Fibroblast of skin of left biceps (primary cell): Measurements from ENCODE around the gene XRCC6.
"Not testable (repeated sequence)": the region's sequence is repeated elsewhere in the genome, so short reads cannot be mapped to it uniquely, and the experiment has no call there.

Experiments used
- DNase-seq, 2 experiments: peaks; one replicate each; pipeline ENCODE4 v3.0.0-alpha.2; 2013; ENCODE audit warnings: low read depth in 2 of 2

XRCC6 gene

DNA sequence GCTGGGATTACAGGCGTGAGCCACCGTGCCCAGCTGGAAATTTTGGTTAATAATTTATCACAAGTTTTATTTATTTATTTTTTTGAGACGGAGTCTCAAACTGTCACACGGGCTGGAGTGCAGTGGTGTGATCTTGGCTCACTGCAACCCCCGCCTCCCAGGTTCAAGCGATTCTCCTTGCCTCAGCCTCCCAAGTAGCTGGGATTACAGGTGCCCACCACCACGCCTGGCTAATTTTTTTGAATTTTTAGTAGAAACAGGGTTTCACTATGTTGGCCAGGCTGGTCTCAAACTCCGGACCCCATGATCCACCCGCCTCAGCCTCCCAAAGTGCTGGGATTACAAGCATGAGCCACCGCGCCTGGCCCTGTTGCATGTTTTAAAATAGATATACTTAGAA, 65.8 kb downstream of the XRCC6 start:
- DNase-seq = not testable (repeated sequence)

DNA sequence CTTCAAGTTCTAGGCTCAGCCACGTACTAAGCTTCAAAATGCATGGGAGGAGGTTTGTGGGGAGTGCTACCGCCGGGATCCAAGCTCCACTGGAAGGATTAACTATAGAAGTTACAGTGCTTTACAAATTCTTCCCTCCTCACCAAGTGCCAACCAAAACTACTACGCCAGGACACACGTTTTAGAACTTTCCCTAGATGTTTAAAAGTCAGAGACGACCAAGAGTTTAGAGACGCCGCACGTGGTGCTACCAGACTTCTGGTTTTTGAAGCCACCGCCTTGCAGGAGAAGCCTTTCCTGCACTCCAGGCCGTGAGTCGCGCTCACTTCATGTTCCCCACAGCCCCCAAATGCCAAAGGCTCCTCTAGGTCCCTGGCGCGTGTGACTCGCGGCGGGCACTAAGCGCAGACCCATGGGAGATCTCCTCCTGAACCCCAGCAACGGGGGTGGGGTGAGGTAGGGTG, 66.8 kb downstream of the XRCC6 start:
- DNase-seq = no peak

DNA sequence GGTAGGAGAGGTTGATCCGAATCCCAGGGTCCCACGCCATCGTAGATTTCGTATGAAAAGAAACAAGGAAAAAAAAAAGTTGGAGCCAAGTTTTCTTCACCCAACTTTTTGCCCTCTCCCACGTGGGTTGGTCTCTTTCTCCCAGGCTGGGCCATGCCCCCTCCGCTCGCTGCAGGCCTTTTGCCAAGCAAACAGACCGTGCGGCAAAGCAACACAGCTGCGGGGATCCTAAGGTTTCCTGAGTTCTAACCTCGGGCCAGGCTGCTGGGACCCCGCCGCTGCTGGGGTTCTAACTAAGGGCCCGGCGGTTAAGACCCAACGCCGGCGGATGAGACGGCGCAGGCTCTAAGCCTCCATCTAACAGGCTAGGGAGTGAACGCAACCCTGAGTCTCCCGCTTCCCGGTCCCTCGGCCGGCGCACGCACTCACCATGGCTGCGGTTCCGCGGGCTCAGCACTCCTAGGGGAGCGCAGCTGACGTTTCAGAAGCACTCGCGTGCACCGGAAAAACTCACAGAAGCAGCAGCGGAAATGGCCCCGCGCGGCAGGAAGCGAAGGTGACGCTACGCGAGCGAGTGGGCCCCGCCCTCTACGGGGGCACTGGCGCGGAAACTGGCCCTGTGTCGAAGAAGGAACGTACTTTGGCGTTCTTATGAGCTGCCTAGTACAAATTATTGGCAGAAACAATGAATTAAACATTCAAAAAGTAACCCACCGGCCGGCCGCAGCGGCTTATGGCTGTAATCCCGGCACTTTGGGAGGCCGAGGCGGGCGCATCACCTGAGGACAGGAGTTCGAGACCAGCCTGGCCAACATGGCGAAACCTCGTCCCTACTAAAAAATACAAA, 67.5 kb downstream of the XRCC6 start, which contains the start of gene SNU13:
SNU13 (minus strand) TSS at position 503 of the 847 bp plus-strand sequence; CDS start at position 432, 71 bp downstream.
- DNase-seq = peak; percentile 71 to 76

DNA sequence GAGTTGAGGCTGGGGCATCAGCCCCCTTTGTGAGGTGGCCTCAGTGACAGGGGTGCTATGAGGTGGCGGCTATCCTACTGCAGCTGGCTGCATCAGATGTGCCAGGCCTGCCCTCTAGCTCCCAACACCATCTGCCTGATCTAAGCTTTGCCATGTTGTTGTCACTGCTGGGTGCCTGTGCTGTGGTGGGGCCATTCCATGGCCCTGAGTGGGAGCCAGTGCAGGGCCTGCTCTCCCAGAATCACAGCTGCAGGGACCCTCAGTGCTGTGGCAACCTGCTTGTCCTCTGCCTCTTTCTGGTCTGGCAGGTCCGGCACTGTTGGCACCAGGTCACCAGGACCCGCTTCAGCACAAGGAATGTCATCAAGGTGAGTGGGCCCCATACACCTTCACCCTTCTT, 69.4 kb downstream of the XRCC6 start:
- no peak for DNase-seq

DNA sequence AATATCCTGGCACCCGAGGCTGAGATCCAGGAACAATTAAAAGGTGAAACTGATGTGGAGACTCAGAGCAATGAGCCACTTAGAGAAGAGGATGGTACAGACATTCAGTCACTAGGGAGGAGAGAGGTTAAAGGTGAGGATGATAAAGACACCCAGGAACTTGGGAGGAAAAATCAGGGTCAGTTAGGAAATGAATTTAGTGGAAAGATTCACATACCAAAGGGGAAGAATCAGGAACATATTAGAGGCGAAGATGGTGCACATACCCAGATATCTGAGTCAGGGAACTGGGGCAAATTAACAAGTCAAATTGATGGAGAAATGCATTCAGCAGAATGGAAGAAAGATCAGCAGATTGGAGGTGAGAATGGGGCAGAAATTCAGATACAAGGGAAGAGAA, 74.1 kb downstream of the XRCC6 start:
- DNase-seq = no peak

DNA sequence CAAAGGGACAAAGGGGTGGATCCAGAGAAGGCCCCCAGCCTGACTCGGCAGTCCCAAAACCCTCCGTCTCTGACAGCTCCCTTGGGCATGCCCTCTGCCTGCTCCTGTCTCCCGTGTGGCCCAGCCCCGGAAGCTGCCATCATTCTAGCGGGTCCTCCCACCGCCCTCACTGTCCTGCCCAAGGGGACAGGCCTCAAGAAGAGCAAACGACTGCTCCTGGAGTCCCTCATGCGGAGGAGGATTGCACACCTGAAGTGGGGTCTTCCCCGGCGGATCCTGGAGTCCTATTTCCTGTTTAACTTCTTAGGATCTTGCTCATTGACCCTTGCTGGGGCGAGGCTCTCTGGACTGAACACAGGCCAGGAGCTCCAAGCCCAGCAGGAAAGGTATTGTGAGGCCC, 75.6 kb downstream of the XRCC6 start:
- DNase-seq = no peak

DNA sequence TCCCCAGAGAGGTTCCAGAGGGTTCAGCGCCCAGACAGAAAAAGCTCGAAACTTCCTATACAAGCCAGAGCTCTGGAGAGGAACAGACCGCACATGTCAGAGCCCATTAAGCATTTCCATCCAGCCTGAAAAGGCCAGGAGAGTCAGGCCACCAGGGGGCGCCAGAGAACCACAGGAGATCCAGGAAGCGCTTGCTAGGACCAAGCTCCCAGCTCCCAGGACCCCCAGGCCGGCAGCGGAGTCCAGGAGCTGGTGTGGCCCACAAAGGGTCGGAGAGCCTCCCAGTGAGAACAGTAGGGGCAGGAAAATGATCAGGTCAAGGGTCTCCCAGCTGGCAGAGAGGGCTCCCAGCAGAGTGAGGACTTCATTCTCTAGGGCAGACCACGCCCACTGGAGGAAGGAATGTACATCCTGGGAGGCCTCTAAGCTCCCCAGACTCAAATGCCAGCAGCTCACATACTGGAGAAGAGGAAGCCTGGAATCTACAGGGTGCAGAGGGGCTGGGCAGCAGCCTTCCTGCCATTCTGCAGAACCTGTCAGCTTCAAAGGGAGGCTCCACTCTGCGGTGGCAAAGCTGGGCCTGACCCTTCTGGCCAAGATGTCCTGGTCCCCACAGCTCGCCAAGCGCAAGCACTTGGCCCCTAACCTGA, 76.2 kb downstream of the XRCC6 start:
- peak; percentile 59 to 64 for DNase-seq

DNA sequence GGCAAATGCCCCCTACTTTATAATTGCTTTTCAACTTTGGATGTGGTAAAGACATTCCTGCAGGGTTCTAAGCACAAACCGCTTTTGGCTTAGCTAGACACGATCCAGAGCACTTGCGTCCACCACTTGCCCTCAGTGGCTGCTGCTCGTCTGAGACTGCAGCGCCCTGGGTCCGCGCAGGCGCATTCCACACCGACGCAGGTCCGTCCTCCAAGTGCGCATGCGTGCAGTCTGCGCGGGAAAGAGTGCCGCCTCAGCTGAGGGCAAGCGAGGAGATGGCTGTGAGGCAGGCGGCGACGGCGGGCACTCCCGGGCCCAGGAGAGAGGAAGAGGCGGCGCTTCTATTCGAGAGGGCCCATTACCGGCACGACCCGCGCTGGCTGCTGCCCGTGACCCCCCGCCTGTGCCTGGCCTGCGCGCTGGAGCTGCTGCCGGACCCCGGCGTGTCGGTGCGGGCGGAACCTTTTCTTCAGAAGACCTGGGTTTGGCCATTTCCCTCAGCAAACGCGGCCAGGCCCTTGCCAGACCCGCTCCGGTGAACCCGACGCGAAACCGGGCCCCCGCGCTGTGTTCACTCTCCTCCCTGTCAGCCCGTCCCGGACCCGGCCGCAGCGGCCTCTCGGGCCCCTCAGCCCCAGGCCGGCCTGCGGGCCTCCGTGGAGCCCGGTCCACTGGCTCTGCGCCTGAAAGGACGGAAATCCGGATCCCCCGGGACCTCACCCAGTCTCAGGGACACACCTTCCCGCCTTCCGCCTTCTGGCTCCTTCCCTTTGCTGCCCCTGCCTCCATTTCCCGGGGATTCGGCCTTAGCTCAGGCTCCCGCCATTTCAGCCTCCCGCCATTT, 78.4 kb downstream of the XRCC6 start, which contains the start of gene MEI1:
MEI1 (plus strand) TSS at position 240 of the 844 bp plus-strand sequence; CDS start at position 276, 36 bp downstream.
- peak; percentile 28 to 33 for DNase-seq

DNA sequence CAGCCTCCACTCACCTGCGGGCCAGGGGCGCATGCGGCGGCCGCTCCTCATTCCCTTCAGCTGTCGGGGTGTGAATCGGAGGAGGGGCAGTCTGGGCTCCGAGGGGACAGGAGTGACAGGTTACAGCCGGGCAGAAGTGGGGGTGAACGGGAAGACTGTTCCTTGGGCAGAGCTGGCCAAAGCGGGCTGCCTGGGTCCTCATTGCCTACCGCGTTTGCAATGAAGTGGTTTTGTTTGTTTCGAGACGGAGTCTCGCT, 78.9 kb downstream of the XRCC6 start:
- no peak for DNase-seq

DNA sequence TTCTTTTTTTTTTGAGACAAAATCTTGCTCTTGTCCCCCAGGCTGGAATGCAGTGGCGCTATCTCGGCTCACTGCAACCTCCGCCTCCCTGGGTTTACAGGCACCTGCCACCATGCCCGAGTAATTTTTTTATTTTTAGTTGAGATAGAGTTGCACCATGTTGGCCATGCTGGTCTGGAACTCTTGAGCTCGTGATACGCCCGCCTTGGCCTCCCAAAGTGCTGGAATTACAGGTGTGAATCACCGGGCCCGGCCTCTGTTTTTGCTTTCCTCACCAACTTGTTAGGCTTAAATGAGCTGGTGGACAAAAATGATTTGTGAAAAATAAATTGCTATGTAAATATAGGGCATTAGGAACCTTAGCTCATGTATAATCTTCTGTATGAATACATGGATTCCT, 81.7 kb downstream of the XRCC6 start:
- no peak for DNase-seq

DNA sequence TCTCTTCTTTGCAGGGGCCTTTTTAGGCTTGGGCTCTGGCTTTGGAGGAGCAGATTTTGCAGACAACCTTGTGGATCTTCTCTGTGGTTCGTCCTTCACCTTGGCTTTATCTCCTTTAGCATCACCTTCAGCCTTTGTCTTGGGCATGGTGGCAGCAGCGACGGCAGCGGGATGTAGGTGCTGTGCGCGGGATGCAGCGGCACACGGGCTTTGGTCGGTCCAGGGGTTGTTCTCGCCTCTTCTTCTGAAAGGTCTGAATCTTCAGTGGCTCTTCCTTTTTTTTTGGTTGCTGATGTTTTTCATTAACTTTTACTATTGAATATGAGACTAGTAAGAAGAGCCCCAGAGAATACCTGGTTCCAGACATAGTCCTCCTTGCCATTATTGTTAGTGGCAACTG, 88.2 kb downstream of the XRCC6 start:
- DNase-seq = no peak

DNA sequence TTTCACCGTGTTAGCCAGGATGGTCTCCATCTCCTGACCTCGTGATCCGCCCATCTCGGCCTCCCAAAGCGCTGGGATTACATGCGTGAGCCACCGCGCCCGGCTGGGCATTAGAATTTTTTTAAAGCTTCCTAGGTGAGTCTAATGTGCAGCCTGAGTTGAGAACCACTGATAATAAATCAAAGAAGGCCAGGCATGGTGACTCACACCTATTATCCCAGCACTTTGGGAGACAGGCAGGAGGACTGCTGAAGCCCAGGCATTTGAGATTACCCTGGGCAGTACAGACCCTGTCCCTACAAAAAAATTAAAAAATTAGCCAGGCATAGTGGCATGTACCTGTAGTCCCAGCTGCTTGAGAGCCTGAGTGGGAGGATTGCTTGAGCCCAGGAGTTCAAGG, 91.9 kb downstream of the XRCC6 start:
- no peak for DNase-seq
